Measurements from ENCODE around the gene IFT81. TPM values are rescaled to one million over a fixed set of nuclear protein-coding genes. Genes with fewer than 3 reads are reported as not detected.

Gene IFT81
- total RNA-seq, 1 donor from 2014 or later = 12.2 TPM

DNA sequence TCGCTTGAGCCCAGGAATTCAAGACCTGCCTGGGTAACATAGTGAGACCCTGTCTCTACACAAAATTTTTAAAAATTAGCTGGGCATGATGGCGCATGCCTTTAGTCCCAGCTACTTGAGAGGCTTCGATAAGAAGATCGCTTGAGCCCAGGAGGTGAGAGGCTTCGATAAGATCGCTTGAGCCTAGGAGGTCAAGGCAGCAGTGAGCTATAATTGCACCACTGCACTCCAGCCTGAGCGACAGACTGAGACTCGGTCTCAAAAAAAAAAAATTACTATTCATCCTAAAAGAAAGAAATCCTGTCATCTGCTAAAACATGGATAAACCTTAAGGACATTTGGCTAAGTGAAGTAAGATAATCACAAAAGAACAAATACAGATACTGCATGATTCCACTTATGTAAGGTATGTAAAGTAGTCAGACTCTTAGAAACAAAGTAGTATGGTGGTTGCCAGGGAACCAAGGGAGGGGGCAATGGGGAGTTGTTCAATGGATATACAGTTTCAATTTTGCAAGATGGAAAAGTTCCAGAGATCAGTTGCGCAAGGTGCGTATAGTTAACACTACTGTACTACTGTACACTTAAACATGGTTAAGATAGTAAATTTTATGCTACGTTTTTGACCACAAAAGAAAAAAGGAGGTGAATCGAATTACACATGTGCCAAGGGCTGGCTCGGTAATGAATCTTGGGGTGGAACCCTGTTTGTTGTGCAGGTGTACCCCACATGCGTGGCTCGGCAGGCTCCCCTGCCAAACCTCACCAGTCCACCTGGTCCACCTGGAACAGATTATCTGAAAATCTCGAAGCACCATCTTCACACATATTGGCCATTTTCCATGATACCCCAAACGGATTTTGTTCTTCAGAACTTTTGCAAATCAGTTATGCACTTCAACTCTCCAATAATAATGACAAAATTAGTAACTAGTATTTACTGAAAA is 138.6 kb downstream of the IFT81 start:
- Histone ChIP-seq H3K27ac (replicated peaks) (peak overlapping the region; percentile 44), H3K4me1 (peaks cover 31% of the 10 kb centered on the region), H3K36me3 (no peaks in the 10 kb centered on the region), H3K4me3 (no peak overlapping the region), H3K9me3 (replicated peaks) (no peaks in the 10 kb centered on the region), H3K27me3 (ENCODE audit: low read depth) (no peaks in the 10 kb centered on the region)
- TF ChIP-seq CTCF (IDR thresholded peaks at IDR 0.05; ENCODE audit: borderline replicate concordance) = no peak
- no peak for DNase-seq
- intact Hi-C loops (cut with micrococcal nuclease) = no loop called here

DNA sequence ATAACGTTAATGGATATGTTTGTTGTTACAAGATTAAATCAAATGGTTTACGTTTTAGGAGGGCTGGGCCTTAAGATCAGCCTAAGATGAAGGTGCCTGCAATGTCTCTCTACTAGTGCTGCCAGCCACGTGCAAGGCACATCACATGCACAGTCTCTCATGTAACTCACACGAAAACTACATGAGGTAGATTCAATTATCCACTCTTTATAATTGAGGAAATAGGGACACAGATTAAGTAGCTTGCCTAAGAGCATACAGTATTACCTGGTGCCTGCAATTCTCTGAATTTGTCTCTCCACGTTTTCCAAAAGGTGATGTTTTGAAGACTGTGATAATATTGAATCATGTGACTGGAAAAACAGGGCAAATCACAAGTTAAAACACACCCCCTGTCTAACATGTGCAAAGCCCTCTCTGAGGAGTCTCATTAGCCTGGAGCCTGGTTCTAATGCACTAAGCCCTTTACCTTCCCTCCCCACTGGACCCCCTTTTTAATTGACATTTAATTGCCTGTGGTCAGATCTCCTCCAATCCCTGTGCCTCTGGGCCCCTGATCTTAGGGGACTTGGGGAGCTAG is 142.3 kb downstream of the IFT81 start:
- no peak for TF ChIP-seq CTCF (IDR thresholded peaks at IDR 0.05; ENCODE audit: borderline replicate concordance)
- no peak for DNase-seq
- peak overlapping the region; percentile 69 for H3K27ac ChIP-seq (replicated peaks)
- intact Hi-C loops (cut with micrococcal nuclease) = no loop called here
- H3K4me3 ChIP-seq = peak overlapping the region; percentile 32
- no peaks in the 10 kb centered on the region for H3K36me3 ChIP-seq
- H3K27me3 ChIP-seq (ENCODE audit: low read depth) = no peaks in the 10 kb centered on the region
- H3K9me3 ChIP-seq (replicated peaks) = no peaks in the 10 kb centered on the region
- peaks cover 66% of the 10 kb centered on the region for H3K4me1 ChIP-seq

- no peak for TF ChIP-seq CTCF (IDR thresholded peaks at IDR 0.05; ENCODE audit: borderline replicate concordance)
- intact Hi-C loops (cut with micrococcal nuclease) = no loop called here
- H3K4me3 ChIP-seq = peak overlapping the region; percentile 32
- peak overlapping the region; percentile 69 for H3K27ac ChIP-seq (replicated peaks)
- DNase-seq = no peak
- H3K4me1 ChIP-seq = peaks cover 71% of the 10 kb centered on the region
- H3K9me3 ChIP-seq (replicated peaks) = no peaks in the 10 kb centered on the region
- H3K36me3 ChIP-seq = no peaks in the 10 kb centered on the region
- no peaks in the 10 kb centered on the region for H3K27me3 ChIP-seq (ENCODE audit: low read depth)
Measured at GRCh38 chr12:110266980-110267620, 142.9 kb downstream of the IFT81 start.

Other genes starting within 250 kb of the IFT81 start
- 20.0 TPM for gene GLTP, start 243.8 kb upstream of the IFT81 start, total RNA-seq
- gene TCHP, start 224.1 kb upstream of the IFT81 start, total RNA-seq = 10.4 TPM
- gene GIT2, start 128.0 kb upstream of the IFT81 start, total RNA-seq = 50.5 TPM
- 20.0 TPM for gene ANKRD13A, start 124.9 kb upstream of the IFT81 start, total RNA-seq
- 5.4 TPM for gene C12orf76, start 75.8 kb upstream of the IFT81 start, total RNA-seq
- gene ATP2A2, start 156.9 kb downstream of the IFT81 start, total RNA-seq = 1,955 TPM

All from left ventricle myocardium inferior (tissue), 1 donor.